Thoracic aorta (tissue), 2 donors: ENCODE measurements around the gene SMPD3. TPM values are rescaled to one million over a fixed set of nuclear protein-coding genes. Genes with fewer than 3 reads are reported as not detected.

ENCODE experiments used
- ATAC-seq: fragments of 150-250 bp; one replicate; pipeline ENCODE4 v1.8.0; 2017; ENCODE audit warnings: low read depth; ENCODE audit not compliant: insufficient number of reproducible peaks, low FRiP score
- DNase-seq: peaks from one replicate; pipeline ENCODE4 v3.0.0-alpha.2; 2020; ENCODE audit warnings: low spot score
- H3K27ac ChIP-seq, 2 donors: fragments of 200-600 bp; sonication (generic); 1 replicate in 1 of 2; 2 replicates in 1 of 2; pipeline ENCODE4 v1.5.1; 2016; ENCODE audit warnings: mild to moderate bottlenecking in 2 of 2, moderate library complexity in 2 of 2
- H3K27me3 ChIP-seq: fragments of 200-600 bp; sonication (generic); replicated peaks from 2 replicates; pipeline ENCODE4 v1.6.0; 2016; ENCODE audit warnings: mild to moderate bottlenecking; ENCODE audit not compliant: insufficient read depth
- H3K36me3 ChIP-seq: fragments of 200-600 bp; sonication (generic); one replicate; pipeline ENCODE4 v1.5.1; 2016
- H3K4me1 ChIP-seq, 2 donors: fragments of 200-600 bp; sonication (generic); 1 replicate in 1 of 2; 2 replicates in 1 of 2; pipeline versions ENCODE4 v1.5.1 to v1.6.0; 2016; ENCODE audit warnings: low read depth in 2 of 2, mild to moderate bottlenecking in 1 of 2; ENCODE audit not compliant: control insufficient read depth in 1 of 2
- H3K4me3 ChIP-seq: fragments of 200-600 bp; sonication (generic); 2 replicates; pipeline ENCODE4 v1.5.1; 2016; ENCODE audit warnings: mild to moderate bottlenecking
- H3K9me3 ChIP-seq: fragments of 200-600 bp; sonication (generic); 2 replicates; pipeline ENCODE4 v1.5.1; 2016
- total RNA-seq, 2 donors: library from RNA; depleted of rRNA; stranded (reverse); fragments of >200 nt; gene quantifications; one replicate each; pipeline versions ENCODE4 v1.1.0 to v1.2.3, GENCODE V29; 2016
- TF ChIP-seq, protein P1 (sequence below): fragments of 200-600 bp; sonication (generic); IDR thresholded peaks from one replicate; pipeline ENCODE4 v1.5.1; 2019; ENCODE audit warnings: antibody characterized with exemption

SMPD3 gene
- total RNA-seq, 2 donors from 2014 or later = 0.41 to 6.5 TPM

DNA sequence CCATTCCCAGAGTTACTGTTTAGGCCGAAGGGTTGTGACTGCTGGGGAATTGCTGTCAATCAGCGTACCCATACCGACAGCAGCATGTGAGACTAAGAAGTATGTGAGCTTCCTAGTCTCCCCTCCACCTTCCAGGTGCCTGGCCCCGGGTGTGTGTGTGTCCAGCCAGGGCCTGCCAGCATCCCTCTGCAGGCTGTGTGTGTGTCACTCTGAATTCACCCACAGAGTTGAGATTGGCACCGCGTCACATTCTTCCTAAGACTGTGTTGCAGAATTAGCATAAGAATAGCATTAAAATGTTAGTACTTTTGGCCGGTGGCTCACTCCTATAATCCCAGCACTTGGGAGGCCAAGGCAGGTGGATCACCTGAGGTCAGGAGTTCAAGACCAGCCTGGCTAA is 105.7 kb downstream of the SMPD3 start:
- no peaks in the 10 kb centered on the region for H3K9me3 ChIP-seq
- H3K4me3 ChIP-seq = no peak overlapping the region
- H3K27ac ChIP-seq = no peak overlapping the region
- no peaks in the 10 kb centered on the region for H3K27me3 ChIP-seq
- ATAC-seq (no peak), DNase-seq (no peak)
- peaks cover 28% of the 10 kb centered on the region for H3K36me3 ChIP-seq
- TF ChIP-seq, protein P1, sequence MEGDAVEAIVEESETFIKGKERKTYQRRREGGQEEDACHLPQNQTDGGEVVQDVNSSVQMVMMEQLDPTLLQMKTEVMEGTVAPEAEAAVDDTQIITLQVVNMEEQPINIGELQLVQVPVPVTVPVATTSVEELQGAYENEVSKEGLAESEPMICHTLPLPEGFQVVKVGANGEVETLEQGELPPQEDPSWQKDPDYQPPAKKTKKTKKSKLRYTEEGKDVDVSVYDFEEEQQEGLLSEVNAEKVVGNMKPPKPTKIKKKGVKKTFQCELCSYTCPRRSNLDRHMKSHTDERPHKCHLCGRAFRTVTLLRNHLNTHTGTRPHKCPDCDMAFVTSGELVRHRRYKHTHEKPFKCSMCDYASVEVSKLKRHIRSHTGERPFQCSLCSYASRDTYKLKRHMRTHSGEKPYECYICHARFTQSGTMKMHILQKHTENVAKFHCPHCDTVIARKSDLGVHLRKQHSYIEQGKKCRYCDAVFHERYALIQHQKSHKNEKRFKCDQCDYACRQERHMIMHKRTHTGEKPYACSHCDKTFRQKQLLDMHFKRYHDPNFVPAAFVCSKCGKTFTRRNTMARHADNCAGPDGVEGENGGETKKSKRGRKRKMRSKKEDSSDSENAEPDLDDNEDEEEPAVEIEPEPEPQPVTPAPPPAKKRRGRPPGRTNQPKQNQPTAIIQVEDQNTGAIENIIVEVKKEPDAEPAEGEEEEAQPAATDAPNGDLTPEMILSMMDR = no peak
- H3K4me1 ChIP-seq = peaks cover 0 to 10% of the 10 kb centered on the region in 2 donors

GRCh38 chr16:68339214-68339613 is 109.1 kb downstream of the SMPD3 start:
- no peaks in the 10 kb centered on the region for H3K4me1 ChIP-seq
- H3K4me3 ChIP-seq = no peak overlapping the region
- H3K36me3 ChIP-seq = peaks cover 25% of the 10 kb centered on the region
- no peak overlapping the region for H3K27ac ChIP-seq
- DNase-seq (no peak), ATAC-seq (no peak)
- no peaks in the 10 kb centered on the region for H3K9me3 ChIP-seq
- H3K27me3 ChIP-seq = no peaks in the 10 kb centered on the region
- TF ChIP-seq, protein P1 = no peak

- no peak for ATAC-seq
- no peaks in the 10 kb centered on the region for H3K27me3 ChIP-seq
Measured at GRCh38 chr16:68338326-68339119, 109.8 kb downstream of the SMPD3 start.

GRCh38 chr16:68335175-68335574 is 113.1 kb downstream of the SMPD3 start:
- TF ChIP-seq, protein P1 = no peak
- no peak overlapping the region for H3K4me3 ChIP-seq
- H3K27ac ChIP-seq = no peak overlapping the region
- peaks cover 23% of the 10 kb centered on the region for H3K36me3 ChIP-seq
- no peak for ATAC-seq
- DNase-seq = no peak
- no peaks in the 10 kb centered on the region for H3K9me3 ChIP-seq
- no peaks in the 10 kb centered on the region for H3K27me3 ChIP-seq
- peaks cover 0 to 21% of the 10 kb centered on the region in 2 donors for H3K4me1 ChIP-seq

More at GRCh38 chr16:68338326-68339119, 109.8 kb downstream of the SMPD3 start:
- peaks cover 25% of the 10 kb centered on the region for H3K36me3 ChIP-seq
- H3K4me1 ChIP-seq = no peaks in the 10 kb centered on the region
- no peak for DNase-seq
- no peak overlapping the region for H3K27ac ChIP-seq
- TF ChIP-seq, protein P1 = no peak
- no peaks in the 10 kb centered on the region for H3K9me3 ChIP-seq
- no peak overlapping the region for H3K4me3 ChIP-seq

GRCh38 chr16:68332411-68333121 is 115.7 kb downstream of the SMPD3 start:
- ATAC-seq = no peak
- Histone ChIP-seq H3K9me3 (no peaks in the 10 kb centered on the region), H3K36me3 (peaks cover 2% of the 10 kb centered on the region), H3K4me3 (no peak overlapping the region), H3K4me1 (peaks cover 0 to 21% of the 10 kb centered on the region in 2 donors), H3K27ac (peak overlapping the region; percentile 25 to 38), H3K27me3 (no peaks in the 10 kb centered on the region)
- TF ChIP-seq, protein P1 = no peak
- no peak for DNase-seq
